HepG2 (cell line): ENCODE measurements around the gene MADD. TPM values are rescaled to one million over a fixed set of nuclear protein-coding genes. Genes with fewer than 3 reads are reported as not detected.
A peak's percentile ranks its signal among the peaks of the same experiment; 100 is the strongest.

ENCODE experiments used
- ATAC-seq: fragments of 200-7000 bp; cut with Tn5 transposase; 3 replicates; pipeline ENCODE4 v1.9.1; 2020; ENCODE audit warnings: mild to moderate bottlenecking, moderate library complexity
- BruUV-seq: library from RNA; stranded (reverse); fragments of 400-500 nt; replicated peaks from 2 replicates; lab custom pipeline; 2021; lab: Mats Ljungman, UMichigan
- CTCF ChIA-PET: fragments of 300-600 bp; formaldehyde crosslinking; extraction: SDS; loops from one replicate; lab custom pipeline; 2021; ENCODE audit warnings: low total read pairs, inconsistent platforms, low intra/inter-chr PET ratio; lab: Yijun Ruan, JAX
- POLR2A ChIA-PET: fragments of 350-600 bp; sonication (Branson Sonifier 250); formaldehyde crosslinking; loops from one replicate; lab custom pipeline; 2020; ENCODE audit warnings: antibody characterized with exemption, inconsistent platforms; lab: Yijun Ruan, JAX
- DNase-seq: peaks from one replicate; pipeline ENCODE4 v3.0.0-alpha.2; 2015; ENCODE audit warnings: low spot score
- FAIRE-seq: peaks from 3 replicates; lab custom pipeline; 2011; peaks lifted over from hg19 to GRCh38; lab: Jason Lieb, UNC
- H2AFZ ChIP-seq: one replicate; pipeline ENCODE4 v1.6.1; 2011; ENCODE audit warnings: low read length, inconsistent platforms
- H3K27ac ChIP-seq: fragments of 300-600 bp; 3 replicates; pipeline ENCODE4 v1.8.0; 2011; ENCODE audit warnings: mixed run types, mild to moderate bottlenecking, mixed read lengths, low read length, inconsistent platforms; ENCODE audit not compliant: insufficient read depth; ENCODE audit errors: extremely low read length
- H3K27me3 ChIP-seq, 2 experiments: fragments of 200-600 bp in 1 of 2; 2 replicates in 1 of 2; 3 replicates in 1 of 2; pipeline versions ENCODE4 v1.6.0 to v1.8.0; 2011; ENCODE audit warnings: low read length in 2 of 2, mild to moderate bottlenecking in 2 of 2, moderate library complexity in 2 of 2, inconsistent platforms in 1 of 2; ENCODE audit not compliant: insufficient read depth in 2 of 2, control insufficient read depth in 1 of 2
- H3K36me3 ChIP-seq, 2 experiments: fragments of 200-600 bp in 1 of 2; replicated peaks in 1 of 2; 2 replicates in 1 of 2; 3 replicates in 1 of 2; pipeline versions ENCODE4 v1.5.1 to v1.8.0; 2011; ENCODE audit warnings: low read length in 2 of 2, inconsistent platforms in 1 of 2; ENCODE audit not compliant: insufficient read depth in 2 of 2, control insufficient read depth in 1 of 2
- H3K4me1 ChIP-seq: 2 replicates; pipeline ENCODE4 v1.5.1; 2012; ENCODE audit warnings: low read length, inconsistent platforms; ENCODE audit not compliant: insufficient read depth
- H3K4me2 ChIP-seq: 2 replicates; pipeline ENCODE4 v1.6.0; 2011; ENCODE audit warnings: low read depth, low read length, inconsistent platforms
- H3K4me3 ChIP-seq, 3 experiments: fragments of 200-600 bp in 1 of 3; sonication (generic), shearing (Covaris generic) in 1 of 3; replicated peaks in 1 of 3; 2 replicates each; pipeline ENCODE4 v1.5.1; 2011 to 2016; ENCODE audit warnings: low read length in 3 of 3, inconsistent platforms in 2 of 3, low read depth in 2 of 3, mild to moderate bottlenecking in 2 of 3, control low read depth in 1 of 3, mixed read lengths in 1 of 3; ENCODE audit not compliant: insufficient read depth in 1 of 3
- H3K79me2 ChIP-seq: one replicate; pipeline ENCODE4 v1.6.1; 2011; ENCODE audit warnings: low read length, inconsistent platforms; ENCODE audit not compliant: insufficient read depth
- H3K9ac ChIP-seq: 2 replicates; pipeline ENCODE4 v1.6.0; 2011; ENCODE audit warnings: mild to moderate bottlenecking, low read depth, low read length, inconsistent platforms; ENCODE audit not compliant: insufficient read depth
- H3K9me3 ChIP-seq: 2 replicates; pipeline ENCODE4 v1.5.1; 2012; ENCODE audit warnings: mild to moderate bottlenecking, low read length
- H4K20me1 ChIP-seq: 2 replicates; pipeline ENCODE4 v1.6.0; 2011; ENCODE audit warnings: inconsistent platforms, mild to moderate bottlenecking, low read length, moderate library complexity; ENCODE audit not compliant: insufficient read depth
- AGO2 ChIP-seq: fragments of 200-400 bp; formaldehyde crosslinking; optimal IDR thresholded peaks from 2 replicates; pipeline ENCODE3; 2017; ENCODE audit warnings: mild to moderate bottlenecking, low read depth, low read length, moderate library complexity
- ISL2 ChIP-seq: sonication (generic); formaldehyde crosslinking; IDR thresholded peaks from 2 replicates; pipeline ENCODE4 v1.5.0; 2020; ENCODE audit warnings: missing genetic modification reagents
- MTA1 ChIP-seq: sonication (generic); formaldehyde crosslinking; IDR thresholded peaks from 2 replicates; pipeline ENCODE4 v1.4.0; 2020; ENCODE audit warnings: missing genetic modification reagents, mild to moderate bottlenecking, borderline replicate concordance
- NFYC ChIP-seq: IDR thresholded peaks from 2 replicates; pipeline ENCODE4 v1.6.1; 2016; ENCODE audit warnings: missing genetic modification reagents, missing compliant biosample characterization
- POLR2A ChIP-seq, 2 experiments: IDR thresholded peaks; 2 replicates each; pipeline ENCODE4 v1.6.1; 2011; ENCODE audit warnings: low read depth in 2 of 2, low read length in 2 of 2, mild to moderate bottlenecking in 1 of 2, moderate library complexity in 1 of 2; ENCODE audit not compliant: insufficient read depth in 1 of 2
- POLR2AphosphoS5 ChIP-seq: IDR thresholded peaks from 2 replicates; pipeline ENCODE4 v1.6.1; 2012; ENCODE audit warnings: low read depth, low read length
- POLR2G ChIP-seq: fragments of 200-400 bp; formaldehyde crosslinking; IDR thresholded peaks from 2 replicates; pipeline ENCODE4 v1.6.1; 2018; ENCODE audit warnings: mild to moderate bottlenecking, low read depth, low read length, moderate library complexity
- RBFOX2 ChIP-seq: fragments of 200-400 bp; formaldehyde crosslinking; IDR thresholded peaks from 2 replicates; pipeline ENCODE4 v1.6.1; 2017; ENCODE audit warnings: low read depth, mild to moderate bottlenecking, low read length
- RBM22 ChIP-seq: fragments of 200-400 bp; formaldehyde crosslinking; optimal IDR thresholded peaks from 2 replicates; pipeline ENCODE3; 2017; ENCODE audit warnings: mild to moderate bottlenecking, low read length, moderate library complexity
- SAFB2 ChIP-seq: sonication (generic); formaldehyde crosslinking; IDR thresholded peaks from 2 replicates; pipeline ENCODE4 v1.5.1; 2020; ENCODE audit warnings: missing genetic modification reagents, low read depth, mild to moderate bottlenecking, borderline replicate concordance
- SPEN ChIP-seq: sonication (generic); formaldehyde crosslinking; IDR thresholded peaks from 2 replicates; pipeline ENCODE4 v1.5.1; 2020; ENCODE audit warnings: low read depth, mild to moderate bottlenecking, missing genetic modification reagents
- ZNF530 ChIP-seq: sonication (generic); formaldehyde crosslinking; IDR thresholded peaks from 2 replicates; pipeline ENCODE4 v1.5.0; 2020; ENCODE audit warnings: low read depth, mild to moderate bottlenecking, missing genetic modification reagents
- ZNF614 ChIP-seq: IDR thresholded peaks from 2 replicates; pipeline ENCODE4 v1.6.1; 2018; ENCODE audit warnings: missing biosample characterization, missing genetic modification reagents, inconsistent platforms, borderline replicate concordance
- WGBS: methylation state at CpG from one replicate; pipeline ENCODE4 v1.1.6; 2017; ENCODE audit warnings: low lambda C conversion rate; 5-methylcytosine and 5-hydroxymethylcytosine counted together
- in situ Hi-C: cut with HindIII; loops from 2 replicates; pipeline ENCODE4 v1.10.0; 2017; ENCODE audit warnings: low pct_unique_long_range_greater_than_20kb; ENCODE audit not compliant: extremely low pct_ligation_motif_present
- intact Hi-C: fragments of 100-400 bp; cut with micrococcal nuclease; formaldehyde crosslinking; loops from one replicate; pipeline ENCODE4 v1.10.0; 2022; ENCODE audit not compliant: unreplicated experiment
- polyA plus RNA-seq, 8 experiments: library from polyadenylated mRNA; depleted of rRNA in 3 of 8; stranded (reverse) in 7 of 8; unstranded in 1 of 8; fragments of >200 nt; fragmentation: Illumina TruSeq in 4 of 8; extraction: Trizol in 4 of 8; gene quantifications; 2 replicates each; pipeline versions ENCODE4 v1.2.1 to v1.2.3, GENCODE V29; 2011 to 2016; ENCODE audit warnings: low read depth in 4 of 8, missing spikeins in 1 of 8, mixed read lengths in 1 of 8; ENCODE audit not compliant: insufficient read depth in 1 of 8
- total RNA-seq, 5 experiments: library from RNA; depleted of rRNA; stranded (reverse); fragments of >200 nt; fragmentation: Illumina TruSeq; extraction: Trizol; gene quantifications; 2 replicates each; pipeline ENCODE4 v1.2.3, GENCODE V29; 2016; ENCODE audit warnings: low read depth in 1 of 5
- TF ChIP-seq, protein P1 (sequence below): sonication (generic); formaldehyde crosslinking; IDR thresholded peaks from 2 replicates; pipeline ENCODE4 v1.5.1; 2020; ENCODE audit warnings: mild to moderate bottlenecking, missing genetic modification reagents, moderate library complexity

The MADD gene
- total and polyA plus RNA-seq, 2 of the 13 experiments (the other 11 are each of a cell fraction or from before 2014, with no cell fraction given): 18.0 to 29.2 TPM

- Histone ChIP-seq H2AFZ (no peak overlapping the region), H3K9ac (no peak overlapping the region), H3K9me3 (no peaks in the 10 kb centered on the region), H3K4me3 (no peak overlapping the region), H3K4me2 (no peak overlapping the region)
- in situ Hi-C loops: no loop called here
- POLR2A ChIA-PET: interaction anchor here (0.6 to 4.7 kb wide), 6 partner anchors 9 to 55 kb away, joined by 3 to 15 read pairs (median 4); partner anchors contain the start of genes ACP2 and NR1H3
- DNase-seq (no peak), FAIRE-seq (no peak)
- intact Hi-C loops: no loop called here
- WGBS: 96% methylated on average over 8 of the region's 10 CpGs
- TF ChIP-seq ISL2 (CRISPR knock-in tag): no peak
- TF ChIP-seq, protein P1, sequence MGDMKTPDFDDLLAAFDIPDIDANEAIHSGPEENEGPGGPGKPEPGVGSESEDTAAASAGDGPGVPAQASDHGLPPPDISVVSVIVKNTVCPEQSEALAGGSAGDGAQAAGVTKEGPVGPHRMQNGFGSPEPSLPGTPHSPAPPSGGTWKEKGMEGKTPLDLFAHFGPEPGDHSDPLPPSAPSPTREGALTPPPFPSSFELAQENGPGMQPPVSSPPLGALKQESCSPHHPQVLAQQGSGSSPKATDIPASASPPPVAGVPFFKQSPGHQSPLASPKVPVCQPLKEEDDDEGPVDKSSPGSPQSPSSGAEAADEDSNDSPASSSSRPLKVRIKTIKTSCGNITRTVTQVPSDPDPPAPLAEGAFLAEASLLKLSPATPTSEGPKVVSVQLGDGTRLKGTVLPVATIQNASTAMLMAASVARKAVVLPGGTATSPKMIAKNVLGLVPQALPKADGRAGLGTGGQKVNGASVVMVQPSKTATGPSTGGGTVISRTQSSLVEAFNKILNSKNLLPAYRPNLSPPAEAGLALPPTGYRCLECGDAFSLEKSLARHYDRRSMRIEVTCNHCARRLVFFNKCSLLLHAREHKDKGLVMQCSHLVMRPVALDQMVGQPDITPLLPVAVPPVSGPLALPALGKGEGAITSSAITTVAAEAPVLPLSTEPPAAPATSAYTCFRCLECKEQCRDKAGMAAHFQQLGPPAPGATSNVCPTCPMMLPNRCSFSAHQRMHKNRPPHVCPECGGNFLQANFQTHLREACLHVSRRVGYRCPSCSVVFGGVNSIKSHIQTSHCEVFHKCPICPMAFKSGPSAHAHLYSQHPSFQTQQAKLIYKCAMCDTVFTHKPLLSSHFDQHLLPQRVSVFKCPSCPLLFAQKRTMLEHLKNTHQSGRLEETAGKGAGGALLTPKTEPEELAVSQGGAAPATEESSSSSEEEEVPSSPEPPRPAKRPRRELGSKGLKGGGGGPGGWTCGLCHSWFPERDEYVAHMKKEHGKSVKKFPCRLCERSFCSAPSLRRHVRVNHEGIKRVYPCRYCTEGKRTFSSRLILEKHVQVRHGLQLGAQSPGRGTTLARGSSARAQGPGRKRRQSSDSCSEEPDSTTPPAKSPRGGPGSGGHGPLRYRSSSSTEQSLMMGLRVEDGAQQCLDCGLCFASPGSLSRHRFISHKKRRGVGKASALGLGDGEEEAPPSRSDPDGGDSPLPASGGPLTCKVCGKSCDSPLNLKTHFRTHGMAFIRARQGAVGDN (CRISPR knock-in tag): peak; percentile 19; the same call in 1 of the 2 replicates
- peak; percentile 94 for TF ChIP-seq AGO2
- TF ChIP-seq POLR2AphosphoS5: 0 out of 2 replicates have a peak, but pooled peaks have one; percentile 5
- 0 out of 2 replicates have a peak, but pooled peaks have one; percentile 23 for TF ChIP-seq MTA1 (CRISPR knock-in tag)
- peak; percentile 34; the same call in 1 of the 2 replicates for TF ChIP-seq SAFB2 (CRISPR knock-in tag)
- TF ChIP-seq ZNF530 (CRISPR knock-in tag): no peak
- TF ChIP-seq NFYC (CRISPR knock-in tag): no peak
- TF ChIP-seq POLR2A (IDR thresholded peaks at IDR 0.05; ENCODE audit: insufficient read depth in 1 of 2, low read depth in 2 of 2, low read length in 2 of 2): 0 out of 4 replicates have a peak, but pooled peaks of 1 of the 2 experiments have one; percentile 34
- TF ChIP-seq POLR2G: peak; percentile 49; the same call in 1 of the 2 replicates
- no peak for TF ChIP-seq ZNF614
- TF ChIP-seq RBM22: peak; percentile 42
- peak; percentile 32; the same call in 1 of the 2 replicates for TF ChIP-seq RBFOX2
- 0 out of 2 replicates have a peak, but pooled peaks have one; percentile 18 for TF ChIP-seq SPEN (CRISPR knock-in tag)
- TF ChIP-seq, all 625 proteins: peak for 10
- Histone ChIP-seq H3K27ac (no peak overlapping the region), H3K79me2 (no peaks in the 10 kb centered on the region), H3K36me3 (peaks cover 24 to 47% of the 10 kb centered on the region in 2 experiments; a peak in 4 of 5 replicates), H3K27me3 (no peaks in the 10 kb centered on the region), H4K20me1 (no peaks in the 10 kb centered on the region), H3K4me1 (peaks cover 15% of the 10 kb centered on the region)
- CTCF ChIA-PET: no interaction called here
- ATAC-seq: no peak
- no TSS peak for BruUV-seq
Observed at GRCh38 chr11:47239852-47240251, 30.1 kb upstream of the MADD start.
